Hematopoietic multipotent progenitor cell treated with erythropoietin and hydrocortisone succinate and interleukin-3 and kit ligand, for 4 days (in vitro differentiated cells): Measurements from ENCODE around the gene ARG2.
A peak's percentile ranks its signal among the peaks of the same experiment; 100 is the strongest.

Source experiments
- DNase-seq: peaks from one replicate; pipeline ENCODE4 v3.0.0-alpha.2; 2015

Gene ARG2

GRCh38 chr14:67694791-67695393, 75.2 kb downstream of the ARG2 start:
- peak; percentile 96 for DNase-seq

DNA sequence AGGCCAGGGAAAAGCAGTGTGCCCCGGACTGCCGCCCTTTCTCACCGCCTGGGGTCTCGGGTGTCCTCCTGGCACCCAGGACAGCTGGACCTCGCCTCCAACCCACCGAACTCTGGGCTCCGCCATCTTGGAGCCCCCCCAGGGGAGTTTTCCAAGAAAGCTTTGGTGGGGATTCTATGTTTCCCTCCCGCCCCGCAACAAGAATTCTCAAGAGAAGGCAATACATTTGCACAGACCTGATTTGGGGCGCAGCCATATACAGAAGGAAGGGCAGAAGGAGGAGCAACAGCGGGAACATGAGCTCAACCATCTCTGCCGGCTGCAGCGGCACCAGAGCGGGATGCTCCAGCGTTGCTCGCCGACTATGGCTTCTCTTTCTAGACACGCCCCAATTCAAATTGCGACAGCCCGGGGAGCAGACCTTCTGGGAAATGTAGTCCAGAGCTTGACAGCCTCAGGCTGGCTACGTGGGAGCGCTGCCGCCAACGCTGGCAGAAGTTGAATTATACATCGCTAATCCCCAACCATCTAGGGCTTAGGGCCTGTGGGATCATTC, 75.8 kb downstream of the ARG2 start, which contains the start of gene RDH11:
TSS of gene RDH11 (minus strand) at position 371 of the 556 bp plus-strand sequence. CDS start at position 310, 61 bp downstream.
- DNase-seq: peak; percentile 98

DNA sequence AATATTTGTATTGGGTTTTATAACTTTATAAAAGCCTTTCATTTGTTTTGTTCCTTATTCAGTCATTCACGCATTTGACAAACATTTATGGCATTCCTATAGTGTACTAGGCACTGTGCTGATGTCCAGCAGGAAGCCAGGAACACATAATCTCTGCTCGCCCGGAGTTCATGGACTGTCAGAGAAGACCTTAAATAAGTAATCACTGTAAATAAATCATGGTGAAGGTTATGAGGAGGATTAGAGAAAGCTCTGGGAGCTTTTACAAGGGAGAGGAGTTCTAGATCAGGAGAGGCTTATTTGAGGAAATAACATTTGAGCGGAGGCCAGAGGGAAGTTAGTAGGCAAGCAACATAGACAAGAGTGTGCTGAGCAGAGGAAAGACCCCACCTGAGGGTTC, 77.3 kb downstream of the ARG2 start:
- no peak for DNase-seq

DNA sequence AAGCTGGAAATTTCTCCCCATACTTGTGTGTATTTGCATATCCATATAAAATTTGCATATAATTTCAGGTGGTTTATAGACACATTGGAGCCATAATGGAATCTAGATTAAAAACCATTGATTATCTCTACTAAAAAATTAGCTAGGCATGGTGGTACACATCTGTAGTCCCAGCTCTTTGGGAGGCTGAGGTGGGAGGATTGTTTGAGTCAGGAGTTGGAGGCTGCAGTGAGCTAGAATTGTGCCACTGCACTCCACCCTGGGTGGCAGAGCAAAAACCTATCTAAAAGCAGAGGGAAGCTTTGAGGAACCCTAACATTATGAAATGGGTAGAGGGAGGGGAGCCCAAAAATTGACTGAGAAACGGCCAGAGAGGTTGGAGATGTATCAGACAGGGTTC, 78.5 kb downstream of the ARG2 start:
- no peak for DNase-seq
